Measurements from ENCODE around the gene PTPRK. TPM values are rescaled to one million over a fixed set of nuclear protein-coding genes. Genes with fewer than 3 reads are reported as not detected.

The PTPRK gene
- total RNA-seq, 4 donors from 2014 or later, result 88.0 to 187 (median 136) TPM

- in situ Hi-C loops (cut with MboI; ENCODE audit: low pct_ligation_motif_present in 1 of 4, low pct_unique_long_range_greater_than_20kb in 1 of 4, low sequenced_read_pairs in 3 of 4) (no loop called here), intact Hi-C loops (cut with DNase I; ENCODE audit: low total_unique reads) (no loop called here)
- Histone ChIP-seq H3K36me3 (no peaks in the 10 kb centered on the region), H3K9me3 (no peaks in the 10 kb centered on the region), H3K27me3 (no peaks in the 10 kb centered on the region), H3K4me3 (no peak overlapping the region), H3K4me1 (no peaks in the 10 kb centered on the region), H3K27ac (no peak overlapping the region)
- no peak for DNase-seq
- WGBS, 2 donors (ENCODE audit: low coverage in 1 of 2), result 68 to 90% methylated on average over 1 to 3 of the region's 3 CpGs
- no peak for TF ChIP-seq POLR2AphosphoS5 (IDR thresholded peaks at IDR 0.05)
- no peak for TF ChIP-seq CTCF (IDR thresholded peaks at IDR 0.05)
- no peak for TF ChIP-seq POLR2A (IDR thresholded peaks at IDR 0.05)
- TF ChIP-seq EP300 (IDR thresholded peaks at IDR 0.05; ENCODE audit: low read depth), result no peak
These were observed 280.4 kb downstream of the PTPRK start for GRCh38 chr6:128240024-128240428.

GRCh38 chr6:128239146-128239545 is 281.3 kb downstream of the PTPRK start:
- WGBS, 2 donors (ENCODE audit: low coverage in 1 of 2), result 86% methylated on average over 1 of the region's 1 CpG
- Histone ChIP-seq H3K27ac (no peak overlapping the region), H3K4me1 (no peaks in the 10 kb centered on the region), H3K9me3 (no peaks in the 10 kb centered on the region), H3K27me3 (no peaks in the 10 kb centered on the region), H3K36me3 (no peaks in the 10 kb centered on the region), H3K4me3 (no peak overlapping the region)
- no peak for TF ChIP-seq POLR2A (IDR thresholded peaks at IDR 0.05)
- no peak for TF ChIP-seq CTCF (IDR thresholded peaks at IDR 0.05)
- no peak for TF ChIP-seq POLR2AphosphoS5 (IDR thresholded peaks at IDR 0.05)
- TF ChIP-seq EP300 (IDR thresholded peaks at IDR 0.05; ENCODE audit: low read depth), result no peak
- no peak for DNase-seq
- in situ Hi-C loops (cut with MboI; ENCODE audit: low pct_ligation_motif_present in 1 of 4, low pct_unique_long_range_greater_than_20kb in 1 of 4, low sequenced_read_pairs in 3 of 4) (no loop called here), intact Hi-C loops (cut with DNase I; ENCODE audit: low total_unique reads) (no loop called here)

GRCh38 chr6:128238225-128238624 is 282.2 kb downstream of the PTPRK start:
- H3K27me3 ChIP-seq, result no peaks in the 10 kb centered on the region

GRCh38 chr6:128235556-128235955 is 284.8 kb downstream of the PTPRK start:
- intact Hi-C loops (cut with DNase I; ENCODE audit: low total_unique reads) (no loop called here), in situ Hi-C loops (cut with MboI; ENCODE audit: low pct_ligation_motif_present in 1 of 4, low pct_unique_long_range_greater_than_20kb in 1 of 4, low sequenced_read_pairs in 3 of 4) (no loop called here)
- 94 to 96% methylated on average over 3 to 4 of the region's 4 CpGs for WGBS, 2 donors (ENCODE audit: low coverage in 1 of 2)
- Histone ChIP-seq H3K27ac (no peak overlapping the region), H3K4me3 (no peak overlapping the region), H3K9me3 (no peaks in the 10 kb centered on the region), H3K36me3 (no peaks in the 10 kb centered on the region), H3K27me3 (no peaks in the 10 kb centered on the region), H3K4me1 (no peaks in the 10 kb centered on the region)
- no peak for DNase-seq
- no peak for TF ChIP-seq POLR2A (IDR thresholded peaks at IDR 0.05)
- no peak for TF ChIP-seq CTCF (IDR thresholded peaks at IDR 0.05)
- TF ChIP-seq EP300 (IDR thresholded peaks at IDR 0.05; ENCODE audit: low read depth), result no peak
- no peak for TF ChIP-seq POLR2AphosphoS5 (IDR thresholded peaks at IDR 0.05)

More at GRCh38 chr6:128238225-128238624, 282.2 kb downstream of the PTPRK start:
- 71 to 76% methylated on average over 1 of the region's 1 CpG for WGBS, 2 donors (ENCODE audit: low coverage in 1 of 2)
- H3K36me3 ChIP-seq, result no peaks in the 10 kb centered on the region
- no peaks in the 10 kb centered on the region for H3K4me1 ChIP-seq
- no peak overlapping the region for H3K27ac ChIP-seq
- no peak overlapping the region for H3K4me3 ChIP-seq
- TF ChIP-seq EP300 (IDR thresholded peaks at IDR 0.05; ENCODE audit: low read depth) (no peak), POLR2AphosphoS5 (IDR thresholded peaks at IDR 0.05) (no peak)
- intact Hi-C loops (cut with DNase I; ENCODE audit: low total_unique reads) (no loop called here), in situ Hi-C loops (cut with MboI; ENCODE audit: low pct_ligation_motif_present in 1 of 4, low pct_unique_long_range_greater_than_20kb in 1 of 4, low sequenced_read_pairs in 3 of 4) (no loop called here)
- no peaks in the 10 kb centered on the region for H3K9me3 ChIP-seq
- DNase-seq, result no peak

GRCh38 chr6:128233531-128233930 is 286.9 kb downstream of the PTPRK start:
- Histone ChIP-seq H3K4me1 (peaks cover 0 to 4% (median 0%) of the 10 kb centered on the region in 4 donors), H3K4me3 (no peak overlapping the region), H3K9me3 (no peaks in the 10 kb centered on the region), H3K27ac (no peak overlapping the region), H3K27me3 (no peaks in the 10 kb centered on the region), H3K36me3 (no peaks in the 10 kb centered on the region)
- TF ChIP-seq POLR2A (IDR thresholded peaks at IDR 0.05) (no peak), POLR2AphosphoS5 (IDR thresholded peaks at IDR 0.05) (no peak), CTCF (IDR thresholded peaks at IDR 0.05) (no peak), EP300 (IDR thresholded peaks at IDR 0.05; ENCODE audit: low read depth) (no peak)
- in situ Hi-C loops (cut with MboI; ENCODE audit: low pct_ligation_motif_present in 1 of 4, low pct_unique_long_range_greater_than_20kb in 1 of 4, low sequenced_read_pairs in 3 of 4), result no loop called here
- intact Hi-C loops (cut with DNase I; ENCODE audit: low total_unique reads), result no loop called here
- 83 to 96% methylated on average over 2 to 6 of the region's 6 CpGs for WGBS, 2 donors (ENCODE audit: low coverage in 1 of 2)
- DNase-seq, result no peak

Measured in transverse colon (tissue), 4 donors.